ENCODE results near the gene MAP4K4. TPM values are rescaled to one million over a fixed set of nuclear protein-coding genes. Genes with fewer than 3 reads are reported as not detected.
A peak's percentile ranks its signal among the peaks of the same experiment; 100 is the strongest.

The MAP4K4 gene
- total RNA-seq, 1 donor from 2014 or later = 232 TPM

GRCh38 chr2:101775092-101775491, 77.6 kb downstream of the MAP4K4 start:
- Mint-ChIP-seq H3K4me3 (no peak overlapping the region), H3K4me1 (peaks cover 92% of the 10 kb centered on the region), H3K9me3 (no peaks in the 10 kb centered on the region), H3K27ac (no peak overlapping the region), H3K36me3 (ENCODE audit: low read depth) (peaks cover 7% of the 10 kb centered on the region), H3K27me3 (no peaks in the 10 kb centered on the region)
- ChIA-PET CTCF (interaction anchor here (1.1 kb wide), 1 partner anchor 56 kb away, joined by 3 read pairs; no protein-coding TSS in a partner anchor), POLR2A (interaction anchor here (0.5 kb wide), 1 partner anchor 23 kb away, joined by 3 read pairs; no protein-coding TSS in a partner anchor)
- DNase-seq (no peak), ATAC-seq (ENCODE audit: low read depth) (no peak)
- TF ChIP-seq CTCF (IDR thresholded peaks at IDR 0.05) = no peak
- intact Hi-C loops (cut with micrococcal nuclease) = no loop called here

DNA sequence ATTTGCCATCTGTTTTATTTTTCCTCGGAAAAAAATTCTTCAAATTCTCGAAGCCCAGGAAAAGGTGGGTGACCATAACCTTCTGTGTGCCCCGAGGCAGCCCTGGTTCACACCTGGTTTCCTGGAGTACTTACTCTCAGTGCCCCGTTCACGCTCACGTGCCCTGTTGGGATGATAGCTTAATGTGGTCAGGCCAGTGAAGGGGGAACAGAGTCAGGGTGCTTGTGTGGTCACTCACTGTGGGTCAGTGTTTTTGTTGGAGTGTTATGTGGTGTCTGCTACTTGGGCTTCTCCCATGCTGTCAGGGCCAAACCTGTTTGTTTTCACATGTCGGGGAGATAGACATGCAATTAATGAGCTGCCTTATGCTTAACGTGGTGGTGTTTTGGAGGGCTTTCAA, 78.1 kb downstream of the MAP4K4 start:
- no peak overlapping the region for H3K4me3 Mint-ChIP-seq
- H3K27me3 Mint-ChIP-seq = no peaks in the 10 kb centered on the region
- H3K36me3 Mint-ChIP-seq (ENCODE audit: low read depth) = peaks cover 6% of the 10 kb centered on the region
- peaks cover 94% of the 10 kb centered on the region for H3K4me1 Mint-ChIP-seq
- CTCF ChIA-PET = interaction anchor here (1.1 kb wide), 1 partner anchor 56 kb away, joined by 3 read pairs; no protein-coding TSS in a partner anchor
- ATAC-seq (ENCODE audit: low read depth) (no peak), DNase-seq (no peak)
- TF ChIP-seq CTCF (IDR thresholded peaks at IDR 0.05) = no peak
- H3K27ac Mint-ChIP-seq = no peak overlapping the region
- POLR2A ChIA-PET = interaction anchor here (0.5 to 0.6 kb wide), 2 partner anchors 22 to 40 kb away, joined by 3 read pairs; no protein-coding TSS in a partner anchor
- intact Hi-C loops (cut with micrococcal nuclease) = no loop called here
- H3K9me3 Mint-ChIP-seq = no peaks in the 10 kb centered on the region

- no peaks in the 10 kb centered on the region for H3K27me3 Mint-ChIP-seq
- ChIA-PET CTCF (interaction anchor here (1.1 kb wide), 1 partner anchor 55 kb away, joined by 3 read pairs; no protein-coding TSS in a partner anchor), POLR2A (interaction anchor here (0.6 kb wide), 1 partner anchor 40 kb away, joined by 3 read pairs; no protein-coding TSS in a partner anchor)
- H3K27ac Mint-ChIP-seq = no peak overlapping the region
- DNase-seq (no peak), ATAC-seq (ENCODE audit: low read depth) (no peak)
- no peak for TF ChIP-seq CTCF (IDR thresholded peaks at IDR 0.05)
- H3K4me3 Mint-ChIP-seq = no peak overlapping the region
- no peaks in the 10 kb centered on the region for H3K9me3 Mint-ChIP-seq
- H3K4me1 Mint-ChIP-seq = peaks cover 94% of the 10 kb centered on the region
- H3K36me3 Mint-ChIP-seq (ENCODE audit: low read depth) = peaks cover 4% of the 10 kb centered on the region
- intact Hi-C loops (cut with micrococcal nuclease) = no loop called here
These were observed 78.9 kb downstream of the MAP4K4 start for GRCh38 chr2:101776172-101777043.

DNA sequence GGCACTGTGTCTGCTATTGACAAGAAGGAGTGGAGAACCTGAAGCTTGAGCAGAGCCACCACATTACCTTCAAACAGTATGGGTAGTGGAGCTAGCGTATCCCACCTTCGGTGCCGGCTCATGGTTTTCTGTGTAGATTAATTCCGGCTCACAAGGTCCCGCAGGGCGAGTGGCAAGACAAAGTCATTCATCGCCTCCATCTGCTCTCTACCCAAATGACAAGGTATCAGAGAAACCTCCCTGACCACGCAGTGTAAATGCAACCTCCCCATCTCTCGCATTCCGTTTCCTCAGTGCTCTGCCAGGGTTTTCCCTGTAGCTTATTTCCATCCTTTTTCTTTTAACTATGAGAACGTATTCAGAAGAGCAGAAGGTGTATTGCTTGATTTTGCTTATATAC, 79.8 kb downstream of the MAP4K4 start:
- H3K4me3 Mint-ChIP-seq = no peak overlapping the region
- H3K27ac Mint-ChIP-seq = peak overlapping the region; percentile 3
- ATAC-seq (ENCODE audit: low read depth) = no peak
- no peaks in the 10 kb centered on the region for H3K9me3 Mint-ChIP-seq
- no peaks in the 10 kb centered on the region for H3K36me3 Mint-ChIP-seq (ENCODE audit: low read depth)
- ChIA-PET POLR2A (interaction anchor here (0.6 to 0.8 kb wide), 3 partner anchors 10 to 29 kb away, joined by 3 to 5 read pairs (median 4); no protein-coding TSS in a partner anchor), CTCF (interaction anchor here (0.5 kb wide), 1 partner anchor 47 kb away, joined by 3 read pairs; no protein-coding TSS in a partner anchor)
- H3K27me3 Mint-ChIP-seq = no peaks in the 10 kb centered on the region
- no peak for TF ChIP-seq CTCF (IDR thresholded peaks at IDR 0.05)
- intact Hi-C loops (cut with micrococcal nuclease) = no loop called here
- peaks cover 94% of the 10 kb centered on the region for H3K4me1 Mint-ChIP-seq
- DNase-seq = no peak

- ChIA-PET CTCF (interaction anchor here (0.5 kb wide), 1 partner anchor 46 kb away, joined by 3 read pairs; no protein-coding TSS in a partner anchor), POLR2A (no interaction called here)
- peaks cover 94% of the 10 kb centered on the region for H3K4me1 Mint-ChIP-seq
- H3K36me3 Mint-ChIP-seq (ENCODE audit: low read depth) = no peaks in the 10 kb centered on the region
- ATAC-seq (ENCODE audit: low read depth) (no peak), DNase-seq (no peak)
- TF ChIP-seq CTCF (IDR thresholded peaks at IDR 0.05) = no peak
- no peaks in the 10 kb centered on the region for H3K27me3 Mint-ChIP-seq
- H3K4me3 Mint-ChIP-seq = no peak overlapping the region
- H3K9me3 Mint-ChIP-seq = no peaks in the 10 kb centered on the region
- intact Hi-C loops (cut with micrococcal nuclease) = no loop called here
- H3K27ac Mint-ChIP-seq = peak overlapping the region; percentile 24
These were observed 80.6 kb downstream of the MAP4K4 start for GRCh38 chr2:101778102-101778501.
